ENCODE measurements around the gene PPARG.
"Not testable (repeated sequence)": the region's sequence is repeated elsewhere in the genome, so short reads cannot be mapped to it uniquely, and the experiment has no call there.

PPARG gene

GRCh38 chr3:12288182-12289129, at the start of gene PPARG:
TSS of gene PPARG (plus strand) at chr3:12289070. CDS start at chr3:12379712, 90,642 bp downstream.
- DNase-seq (ENCODE audit: low read depth, low spot score), result no peak

GRCh38 chr3:12239301-12239700, 49.6 kb upstream of the PPARG start:
- no peak for DNase-seq (ENCODE audit: low read depth, low spot score)

GRCh38 chr3:12242772-12243171, 46.1 kb upstream of the PPARG start:
- DNase-seq (ENCODE audit: low read depth, low spot score), result no peak

- DNase-seq (ENCODE audit: low read depth, low spot score), result no peak
These were observed 42.2 kb upstream of the PPARG start for GRCh38 chr3:12246497-12247163.

- DNase-seq (ENCODE audit: low read depth, low spot score), result no peak
These were observed 41.5 kb upstream of the PPARG start for GRCh38 chr3:12247411-12247810.

- DNase-seq (ENCODE audit: low read depth, low spot score), result no peak
These were observed 39.4 kb upstream of the PPARG start for GRCh38 chr3:12249519-12249918.

GRCh38 chr3:12252889-12253288, 36.0 kb upstream of the PPARG start:
- DNase-seq (ENCODE audit: low read depth, low spot score), result no peak

- no peak for DNase-seq (ENCODE audit: low read depth, low spot score)
These were observed 35.1 kb upstream of the PPARG start for GRCh38 chr3:12253516-12254343.

- no peak for DNase-seq (ENCODE audit: low read depth, low spot score)
These were observed 33.5 kb upstream of the PPARG start for GRCh38 chr3:12255393-12255792.

- no peak for DNase-seq (ENCODE audit: low read depth, low spot score)
These were observed 30.0 kb upstream of the PPARG start for GRCh38 chr3:12258911-12259310.

- DNase-seq (ENCODE audit: low read depth, low spot score), result not testable (repeated sequence)
These were observed 26.7 kb upstream of the PPARG start for GRCh38 chr3:12262173-12262572.

- DNase-seq (ENCODE audit: low read depth, low spot score), result no peak
These were observed 23.4 kb upstream of the PPARG start for GRCh38 chr3:12265508-12265907.

- DNase-seq (ENCODE audit: low read depth, low spot score), result no peak
These were observed 22.8 kb upstream of the PPARG start for GRCh38 chr3:12266038-12266437.

GRCh38 chr3:12267376-12268030, 21.4 kb upstream of the PPARG start:
- DNase-seq (ENCODE audit: low read depth, low spot score), result no peak

- DNase-seq (ENCODE audit: low read depth, low spot score), result no peak
These were observed 20.7 kb upstream of the PPARG start for GRCh38 chr3:12268049-12268735.

GRCh38 chr3:12270976-12271375, 17.9 kb upstream of the PPARG start:
- no peak for DNase-seq (ENCODE audit: low read depth, low spot score)

GRCh38 chr3:12273045-12273695, 15.7 kb upstream of the PPARG start:
- no peak for DNase-seq (ENCODE audit: low read depth, low spot score)

- DNase-seq (ENCODE audit: low read depth, low spot score), result no peak
These were observed 12.8 kb upstream of the PPARG start for GRCh38 chr3:12275974-12276650.

GRCh38 chr3:12276827-12277226, 12.0 kb upstream of the PPARG start:
- not testable (repeated sequence) for DNase-seq (ENCODE audit: low read depth, low spot score)

- no peak for DNase-seq (ENCODE audit: low read depth, low spot score)
These were observed 10.3 kb upstream of the PPARG start for GRCh38 chr3:12278566-12278965.
